CD4-positive, alpha-beta T cell treated with Interleukin-15 for 4 hours (primary cell): ENCODE measurements around the gene RREB1.

Experiments used
- DNase-seq: peaks from one replicate; pipeline ENCODE4 v3.0.0-alpha.2; 2020; ENCODE audit warnings: low spot score

RREB1 gene

GRCh38 chr6:7300926-7301325 is 193.2 kb downstream of the RREB1 start:
- DNase-seq: no peak
